Heart left ventricle (tissue), 16 donors: ENCODE data around the gene TSC22D1. TPM values are rescaled to one million over a fixed set of nuclear protein-coding genes. Genes with fewer than 3 reads are reported as not detected.

Source experiments
- ATAC-seq, 4 donors: fragments of 200-7000 bp; cut with Tn5 transposase; one replicate each; pipeline ENCODE4 v1.9.1; 2020 to 2022; ENCODE audit warnings: moderate library complexity in 4 of 4, mild to moderate bottlenecking in 3 of 4, moderate number of reproducible peaks in 1 of 4
- DNase-seq, 5 donors: peaks; one replicate each; pipeline ENCODE4 v3.0.0-alpha.2; 2020
- H3K27ac ChIP-seq, 12 donors: fragments of 200-600 bp; sonication (generic) in 4 of 12; one replicate each; pipeline versions ENCODE4 v1.5.0 to v1.8.0; 2016 to 2022; ENCODE audit warnings: mild to moderate bottlenecking in 2 of 12
- H3K27me3 ChIP-seq, 9 donors: fragments of 200-600 bp; sonication (generic) in 2 of 9; one replicate each; pipeline versions ENCODE4 v1.5.1 to v1.8.0; 2016 to 2022; ENCODE audit warnings: mild to moderate bottlenecking in 3 of 9
- H3K36me3 ChIP-seq, 9 donors: fragments of 200-600 bp; sonication (generic) in 2 of 9; one replicate each; pipeline versions ENCODE4 v1.5.0 to v1.8.0; 2018 to 2022; ENCODE audit warnings: mild to moderate bottlenecking in 2 of 9
- H3K4me1 ChIP-seq, 12 donors: fragments of 200-600 bp; sonication (generic) in 4 of 12; one replicate each; pipeline versions ENCODE4 v1.5.0 to v1.8.0; 2016 to 2022; ENCODE audit warnings: mild to moderate bottlenecking in 3 of 12
- H3K4me3 ChIP-seq, 12 donors: fragments of 200-600 bp; sonication (generic) in 4 of 12; one replicate each; pipeline versions ENCODE4 v1.5.0 to v1.8.0; 2017 to 2022; ENCODE audit warnings: mild to moderate bottlenecking in 9 of 12, moderate library complexity in 4 of 12
- H3K9me3 ChIP-seq, 12 donors: fragments of 200-600 bp; sonication (generic) in 4 of 12; one replicate each; pipeline versions ENCODE4 v1.5.0 to v1.8.0; 2016 to 2022; ENCODE audit warnings: mild to moderate bottlenecking in 1 of 12
- CTCF ChIP-seq, 12 donors: fragments of 200-600 bp; sonication (generic) in 4 of 12; IDR thresholded peaks; one replicate each; pipeline versions ENCODE4 v1.5.0 to v1.8.0; 2018 to 2022; ENCODE audit warnings: antibody characterized with exemption in 12 of 12, mild to moderate bottlenecking in 5 of 12
- POLR2A ChIP-seq, 2 donors: fragments of 450-650 bp; IDR thresholded peaks; one replicate each; pipeline ENCODE4 v1.6.1; 2017; ENCODE audit warnings: antibody characterized with exemption in 2 of 2, mild to moderate bottlenecking in 2 of 2, moderate library complexity in 2 of 2
- WGBS, 4 donors: extraction: QIAGEN DNeasy Blood & Tissue Kit in 2 of 4; methylation state at CpG; one replicate each; pipeline versions ENCODE4 v1.1.5 to v1.1.7; 2013 to 2018; 5-methylcytosine and 5-hydroxymethylcytosine counted together
- intact Hi-C, 10 donors: fragments of 100-400 bp; cut with DNase I; formaldehyde crosslinking; loops; one replicate each; pipeline versions ENCODE4 v1.11.1 to v1.14.2; 2022
- polyA plus RNA-seq, 2 donors: library from polyadenylated mRNA; stranded (reverse); fragments of 200-250 nt; gene quantifications; one replicate each; pipeline ENCODE4 v1.2.3, GENCODE V29; 2013
- total RNA-seq, 9 donors: library from RNA; depleted of rRNA in 2 of 9; stranded (reverse); fragments of >200 nt in 2 of 9; fragmentation: NEBNext Ultra II Directional in 3 of 9; extraction: Animal tissue kit (Norgen Biotek cat#: 25700) in 3 of 9; gene quantifications; one replicate each; pipeline versions ENCODE4 v1.1.0 to v1.2.4, GENCODE V29; 2016 to 2023
- donor health status: ischemic (EF 13 %, LVEDD 7.1; RV severe dilation, severe dysfunction).
- donor health status: healthy with polysubstance abuse.
- donor health status: DM: no; HTN: yes; CAD: no.
- donor health status: DM: no; HTN: no; CAD: no.
- donor health status: ischemic (EF 25% LVEDD 6.9; RV normal size, moderate dysfunction).
- donor health status: ischemic (EF 25% LVEDD 5.7; RV mildly dilated, moderate dysfunction).
- donor health status: healthy.
- donor health status: DM: yes; HTN: yes; CAD: no.
- donor health status: ischemic (EF 35%, LVEDD 5.7; RV mildly dilated, moderate dysfunction).
- donor health status: nonischemic (EF 11% LVEDD 7.7; RV severe dilation, severe dysfunction).
- donor health status: DM: yes; HTN: yes; CAD: no.
- donor health status: PGD.
- donor health status: ischemic (EF 29% LVEDD 5.4; RV normal size, mild dysfunction).
- donor health status: nonischemic (EF 23%, LVEDD 6.1; RV moderate dilation, normal function).

The TSC22D1 gene
- total and polyA plus RNA-seq, 11 donors = 61.0 to 166 (median 125) TPM

GRCh38 chr13:44508562-44509077 lies 67.5 kb downstream of the TSC22D1 start:
- 48 to 56% (median 52%) methylated on average over 3 of the region's 3 CpGs for WGBS, 4 donors
- Histone ChIP-seq H3K27me3 (no peaks in the 10 kb centered on the region), H3K9me3 (no peaks in the 10 kb centered on the region), H3K36me3 (peaks cover 0 to 8% (median 0%) of the 10 kb centered on the region in 9 donors), H3K4me3 (no peak overlapping the region), H3K27ac (no peak overlapping the region), H3K4me1 (peaks cover 0 to 7% (median 0%) of the 10 kb centered on the region in 12 donors)
- TF ChIP-seq POLR2A (IDR thresholded peaks at IDR 0.05) (no peak), CTCF (IDR thresholded peaks at IDR 0.05) (no peak)
- ATAC-seq (peak in 1 of 4 donors; percentile 18), DNase-seq (no peak)
- intact Hi-C loops = loop anchor here in 1 of 10 donors (10.0 kb wide), 1 partner anchor 46 kb away; no protein-coding TSS in a partner anchor

- H3K36me3 ChIP-seq = peaks cover 0 to 4% (median 0%) of the 10 kb centered on the region in 9 donors
- DNase-seq (no peak), ATAC-seq (no peak)
- WGBS, 4 donors = 90 to 92% (median 91%) methylated on average over 4 of the region's 4 CpGs
- no peak overlapping the region for H3K27ac ChIP-seq
- intact Hi-C loops = loop anchor here in 1 of 10 donors (10.0 kb wide), 1 partner anchor 47 kb away; no protein-coding TSS in a partner anchor
- peaks cover 0 to 9% (median 0%) of the 10 kb centered on the region in 12 donors for H3K4me1 ChIP-seq
- H3K27me3 ChIP-seq = no peaks in the 10 kb centered on the region
- no peaks in the 10 kb centered on the region for H3K9me3 ChIP-seq
- TF ChIP-seq CTCF (IDR thresholded peaks at IDR 0.05) (no peak), POLR2A (IDR thresholded peaks at IDR 0.05) (no peak)
- H3K4me3 ChIP-seq = no peak overlapping the region
These were observed 68.5 kb downstream of the TSC22D1 start for GRCh38 chr13:44507639-44508038.

- DNase-seq (no peak), ATAC-seq (no peak)
- WGBS, 4 donors = 96 to 98% (median 96%) methylated on average over 1 of the region's 1 CpG
- intact Hi-C loops = loop anchor here in 1 of 10 donors (10.0 kb wide), 1 partner anchor 48 kb away; no protein-coding TSS in a partner anchor
- H3K27ac ChIP-seq = no peak overlapping the region
- no peaks in the 10 kb centered on the region for H3K27me3 ChIP-seq
- H3K4me1 ChIP-seq = peaks cover 0 to 9% (median 0%) of the 10 kb centered on the region in 12 donors
- no peak overlapping the region for H3K4me3 ChIP-seq
- H3K9me3 ChIP-seq = no peaks in the 10 kb centered on the region
- H3K36me3 ChIP-seq = peaks cover 0 to 4% (median 0%) of the 10 kb centered on the region in 9 donors
- TF ChIP-seq POLR2A (IDR thresholded peaks at IDR 0.05) = no peak
- TF ChIP-seq CTCF (IDR thresholded peaks at IDR 0.05) = no peak
These were observed 69.4 kb downstream of the TSC22D1 start for GRCh38 chr13:44506719-44507118.

GRCh38 chr13:44506251-44506650 lies 69.9 kb downstream of the TSC22D1 start:
- Histone ChIP-seq H3K9me3 (no peaks in the 10 kb centered on the region), H3K4me1 (peaks cover 0 to 9% (median 0%) of the 10 kb centered on the region in 12 donors), H3K36me3 (peaks cover 0 to 4% (median 0%) of the 10 kb centered on the region in 9 donors), H3K4me3 (no peak overlapping the region), H3K27ac (no peak overlapping the region), H3K27me3 (no peaks in the 10 kb centered on the region)
- DNase-seq (no peak), ATAC-seq (no peak)
- TF ChIP-seq POLR2A (IDR thresholded peaks at IDR 0.05) = no peak
- no peak for TF ChIP-seq CTCF (IDR thresholded peaks at IDR 0.05)
- 92 to 98% (median 97%) methylated on average over 3 of the region's 3 CpGs for WGBS, 4 donors
- intact Hi-C loops = loop anchor here in 1 of 10 donors (10.0 kb wide), 1 partner anchor 49 kb away; no protein-coding TSS in a partner anchor
